AG08396 (cell line): ENCODE results near the gene TOP2B.

ENCODE experiments used
- DNase-seq: peaks from one replicate; pipeline ENCODE4 v3.0.0; 2012; ENCODE audit warnings: low spot score, mixed read lengths

The TOP2B gene

GRCh38 chr3:25583343-25583742, 81.4 kb downstream of the TOP2B start:
- DNase-seq: no peak

- DNase-seq: peak; percentile 58
Measured at GRCh38 chr3:25582242-25582641, 82.5 kb downstream of the TOP2B start.

- no peak for DNase-seq
Measured at GRCh38 chr3:25581823-25582222, 82.9 kb downstream of the TOP2B start.

DNA sequence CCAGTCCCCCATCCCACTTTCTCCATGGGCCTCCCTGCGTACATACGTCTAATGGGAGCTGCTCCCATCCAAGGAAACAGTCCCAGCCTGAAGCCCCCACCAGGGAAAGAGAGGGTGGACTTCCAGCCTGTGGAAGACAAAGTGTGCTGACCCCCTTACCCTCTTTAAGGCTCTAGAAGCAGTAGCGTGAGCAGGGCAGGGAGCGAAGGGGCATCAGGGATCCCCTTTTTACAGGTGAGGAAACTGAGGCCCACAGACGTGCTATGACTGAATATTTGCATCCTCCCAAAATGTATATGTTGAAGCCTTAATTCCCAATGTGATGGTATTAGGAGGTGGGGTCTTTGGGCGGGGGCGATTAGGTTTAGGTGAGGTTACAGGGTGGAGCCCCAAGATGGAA, 83.4 kb downstream of the TOP2B start:
- no peak for DNase-seq

DNA sequence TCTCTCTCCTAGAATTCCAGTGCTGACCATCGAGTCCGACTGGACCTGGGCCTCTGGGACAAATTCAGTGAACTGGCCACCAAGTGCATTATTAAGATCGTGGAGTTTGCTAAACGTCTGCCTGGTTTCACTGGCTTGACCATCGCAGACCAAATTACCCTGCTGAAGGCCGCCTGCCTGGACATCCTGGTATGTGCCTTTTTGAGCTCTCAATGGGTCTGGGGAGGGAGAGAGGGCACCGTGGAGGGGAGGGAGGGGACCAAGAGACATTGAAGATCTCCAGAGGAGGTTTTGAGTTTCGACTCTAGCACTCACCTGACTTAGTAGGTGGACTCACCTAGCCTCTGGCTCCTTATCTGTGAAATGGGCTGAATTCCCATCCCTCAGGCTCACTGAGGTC, 84.2 kb downstream of the TOP2B start:
- no peak for DNase-seq

GRCh38 chr3:25578059-25578458, 86.6 kb downstream of the TOP2B start:
- no peak for DNase-seq

DNA sequence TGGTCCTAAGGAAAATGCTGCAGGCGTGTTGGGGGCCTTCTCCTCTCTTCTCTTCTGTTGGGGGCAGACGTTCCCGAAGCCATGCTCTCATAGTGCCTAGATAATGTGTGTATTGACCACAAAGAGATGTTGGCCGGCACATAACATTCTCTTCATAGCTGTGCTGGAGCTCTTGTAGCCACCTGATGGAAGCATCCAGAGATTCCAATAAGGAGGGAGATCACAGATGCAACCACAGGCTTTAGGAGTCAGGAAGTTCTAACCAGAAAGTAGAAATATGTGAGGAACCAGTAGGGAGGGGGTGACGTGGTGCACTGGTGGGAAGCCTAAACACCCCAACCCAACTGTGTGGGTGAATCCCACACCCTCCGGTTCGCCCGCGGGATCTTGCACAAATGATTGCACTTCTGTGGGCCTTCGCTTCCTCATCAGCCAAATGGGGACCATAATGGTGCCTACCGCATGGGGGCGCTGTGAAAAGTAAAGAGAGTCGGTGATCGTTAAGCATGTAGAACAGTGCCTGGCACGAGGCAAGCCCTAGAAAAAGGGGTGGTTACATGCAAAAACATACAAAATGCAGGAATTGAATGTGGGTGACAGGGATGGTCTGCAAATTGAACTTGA, 87.8 kb downstream of the TOP2B start:
- DNase-seq: no peak

DNA sequence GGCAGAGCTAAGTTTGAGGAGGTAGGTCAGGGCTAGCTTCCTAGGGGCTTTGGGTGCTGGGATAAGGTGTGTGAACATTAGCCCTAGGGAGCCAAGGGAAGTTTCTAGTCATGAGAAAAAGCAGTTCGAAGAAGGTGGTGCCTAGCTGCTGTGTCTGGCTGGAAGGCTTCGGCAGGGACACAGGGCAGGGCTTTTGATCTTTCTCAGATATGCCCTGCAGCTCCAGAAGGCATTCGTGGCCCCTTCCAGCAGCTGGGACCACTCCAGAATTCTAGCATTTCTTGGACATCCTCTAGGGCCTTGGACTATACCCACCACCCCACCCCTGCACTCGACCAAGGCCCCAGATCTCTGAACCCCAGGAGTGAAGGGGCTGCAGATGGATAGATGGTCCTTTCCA, 88.6 kb downstream of the TOP2B start:
- no peak for DNase-seq

DNA sequence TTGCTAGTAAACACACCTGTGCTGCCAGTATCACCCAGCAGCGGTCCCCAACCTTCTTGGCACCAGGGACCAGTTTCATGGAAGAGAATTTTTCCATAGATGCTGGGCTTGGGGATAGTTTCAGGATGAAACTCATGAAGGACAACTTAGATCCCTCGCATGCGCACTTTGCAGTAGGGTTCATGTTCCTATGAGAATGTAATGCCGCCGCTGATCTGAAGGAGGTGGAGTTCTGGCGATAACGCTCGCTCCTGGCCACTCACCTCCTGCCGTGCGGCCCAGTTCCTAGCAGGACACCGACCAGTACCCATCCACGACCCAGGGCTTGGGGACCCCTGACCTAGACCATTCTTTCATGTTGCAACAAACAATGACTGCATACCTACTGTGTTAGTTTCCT, 89.7 kb downstream of the TOP2B start:
- no peak for DNase-seq

GRCh38 chr3:25574172-25574765, 90.4 kb downstream of the TOP2B start:
- DNase-seq: no peak

GRCh38 chr3:25573386-25574171, 91.1 kb downstream of the TOP2B start:
- peak; percentile 62 for DNase-seq

GRCh38 chr3:25572919-25573385, 91.8 kb downstream of the TOP2B start:
- DNase-seq: peak; percentile 48

- no peak for DNase-seq
Measured at GRCh38 chr3:25572336-25572735, 92.4 kb downstream of the TOP2B start.

DNA sequence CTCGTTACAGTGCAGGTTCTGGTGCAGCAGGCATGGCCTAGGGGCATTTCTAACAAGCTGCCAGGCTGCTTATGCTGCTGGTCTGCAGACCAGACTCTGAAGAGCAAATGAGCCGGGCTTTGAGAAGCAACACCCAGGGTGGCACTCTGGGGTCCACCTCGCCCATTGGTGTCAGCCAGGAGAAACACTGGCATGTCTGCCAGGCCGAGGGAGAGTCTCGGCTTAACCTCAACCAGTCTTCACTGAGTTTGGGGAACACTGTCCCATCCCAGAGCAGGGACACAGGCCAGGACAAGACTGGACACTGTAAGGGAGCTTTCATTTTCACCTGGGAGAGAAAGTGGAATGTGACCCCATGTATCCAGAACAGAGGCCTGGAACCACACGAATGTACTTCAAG, 93.4 kb downstream of the TOP2B start:
- no peak for DNase-seq

DNA sequence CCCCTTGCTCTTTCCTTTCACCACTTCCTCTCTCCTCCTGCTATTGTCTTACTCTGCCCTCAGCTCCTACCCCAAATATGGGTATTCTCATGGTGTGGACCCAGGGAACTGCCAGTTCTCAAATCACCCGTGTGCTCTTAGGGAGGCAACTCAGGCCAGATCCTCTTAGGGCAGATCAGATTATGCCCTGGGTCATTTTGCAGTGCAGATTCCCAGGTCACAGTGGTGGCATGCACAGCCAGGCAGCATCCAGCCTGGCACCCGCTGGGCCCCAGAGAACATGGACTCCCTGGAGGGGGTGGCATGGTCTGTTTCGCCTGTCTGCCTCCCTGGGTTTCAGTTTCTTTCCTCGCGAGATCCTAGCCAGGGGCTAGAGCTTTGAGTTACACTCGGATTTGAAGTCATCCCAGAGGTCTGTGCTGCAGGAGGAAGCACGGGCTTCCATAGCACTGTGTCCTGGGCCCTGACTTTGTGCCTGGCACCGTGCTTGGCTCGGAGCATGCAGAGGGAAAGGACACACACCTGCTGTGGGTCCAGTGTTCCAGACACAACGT, 96.1 kb downstream of the TOP2B start:
- no peak for DNase-seq

GRCh38 chr3:25567806-25568524, 96.7 kb downstream of the TOP2B start:
- DNase-seq: no peak

DNA sequence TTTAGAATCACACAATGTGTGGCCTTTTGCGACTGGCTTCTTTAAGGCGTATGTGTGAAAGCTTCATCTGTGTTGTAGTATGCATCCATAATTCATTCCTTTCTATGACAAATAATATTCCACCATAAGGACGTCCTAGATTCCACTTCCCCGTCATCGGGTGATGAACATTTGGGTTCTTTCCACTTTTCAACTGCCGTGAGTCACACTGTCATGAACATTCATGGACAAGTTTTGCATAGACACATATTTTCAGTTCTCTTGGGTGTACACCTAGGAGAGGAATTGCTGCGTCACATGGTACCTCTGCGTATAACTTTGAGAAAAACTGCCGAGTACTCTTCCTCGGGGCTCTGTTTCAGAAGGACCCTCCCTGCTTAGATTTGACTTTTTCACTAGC, 97.3 kb downstream of the TOP2B start:
- DNase-seq: no peak

GRCh38 chr3:25566358-25566920, 98.3 kb downstream of the TOP2B start:
- DNase-seq: no peak

DNA sequence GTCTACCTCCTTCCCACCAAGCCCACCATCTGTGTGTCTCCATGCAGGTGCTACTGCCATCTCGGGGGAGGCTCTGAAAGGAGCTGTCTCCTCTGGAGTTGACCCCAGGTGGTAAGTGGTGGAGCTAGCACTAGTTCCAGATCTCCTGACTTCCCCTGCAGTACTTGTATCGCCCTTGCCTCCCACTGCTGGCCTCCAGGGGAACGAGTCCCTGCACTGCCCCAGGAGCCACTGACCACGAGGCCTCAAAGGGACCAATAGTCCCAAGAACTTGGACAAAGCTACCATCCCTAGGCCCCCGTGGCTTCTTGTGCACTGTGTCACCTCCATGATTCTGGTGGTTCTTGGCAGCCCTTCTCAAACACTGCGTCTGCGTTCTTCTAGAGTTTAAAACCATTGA, 98.9 kb downstream of the TOP2B start:
- no peak for DNase-seq

GRCh38 chr3:25564075-25564474, 100.6 kb downstream of the TOP2B start:
- no peak for DNase-seq

GRCh38 chr3:25563601-25564000, 101.1 kb downstream of the TOP2B start:
- no peak for DNase-seq

DNA sequence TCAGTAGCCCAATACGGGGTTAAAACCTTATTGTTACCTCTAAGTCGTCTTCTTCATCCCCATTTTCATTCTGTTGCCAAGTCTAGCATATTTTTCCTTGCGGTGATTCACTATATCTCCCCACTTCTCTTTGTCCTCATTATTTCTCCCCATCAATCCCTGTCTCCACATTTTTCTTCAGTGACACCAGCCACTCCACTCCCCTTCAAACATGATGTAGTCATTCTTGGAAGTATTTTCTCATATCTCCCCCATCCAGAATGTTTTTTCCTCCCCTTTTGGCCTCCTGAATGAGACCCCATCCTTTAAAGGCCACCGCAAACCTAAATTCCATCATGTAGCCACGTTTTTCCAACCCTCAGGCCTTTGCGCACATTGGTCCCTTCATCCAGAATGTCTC, 105.9 kb downstream of the TOP2B start:
- DNase-seq: no peak
